Loucy (cell line): Measurements from ENCODE around the gene CORO2B.

ENCODE experiments used
- H2AFZ ChIP-seq: fragments of 200-600 bp; sonication (generic); 2 replicates; pipeline ENCODE4 v1.6.0; 2016; ENCODE audit warnings: antibody characterized with exemption, mild to moderate bottlenecking, low read length, moderate library complexity
- H3F3A ChIP-seq: fragments of 200-600 bp; 2 replicates; pipeline ENCODE4 v1.6.0; 2016; ENCODE audit warnings: antibody characterized with exemption, low read depth, mild to moderate bottlenecking
- H3K27me3 ChIP-seq: fragments of 200-600 bp; sonication (generic); 2 replicates; pipeline ENCODE4 v1.6.1; 2014; ENCODE audit warnings: low read length, mild to moderate bottlenecking; ENCODE audit not compliant: insufficient read depth, poor library complexity, severe bottlenecking
- H3K36me3 ChIP-seq: fragments of 200-600 bp; sonication (generic); 2 replicates; pipeline ENCODE4 v1.6.1; 2016; ENCODE audit warnings: low read length; ENCODE audit not compliant: insufficient read depth
- H3K4me1 ChIP-seq: fragments of 200-600 bp; sonication (generic); 2 replicates; pipeline ENCODE4 v1.5.1; 2014; ENCODE audit warnings: low read length, mild to moderate bottlenecking; ENCODE audit not compliant: insufficient read depth, poor library complexity, severe bottlenecking
- H3K4me2 ChIP-seq: fragments of 200-600 bp; sonication (generic); 2 replicates; pipeline ENCODE4 v1.6.0; 2014; ENCODE audit warnings: antibody characterized with exemption, low read length, low read depth, mild to moderate bottlenecking; ENCODE audit not compliant: poor library complexity, severe bottlenecking
- H3K4me3 ChIP-seq: fragments of 200-600 bp; sonication (generic); 2 replicates; pipeline ENCODE4 v1.5.1; 2014; ENCODE audit warnings: low read length, mild to moderate bottlenecking, mixed read lengths; ENCODE audit not compliant: poor library complexity, severe bottlenecking
- H3K79me2 ChIP-seq: fragments of 200-600 bp; sonication (generic); 2 replicates; pipeline ENCODE4 v1.6.1; 2014; ENCODE audit warnings: low read length; ENCODE audit not compliant: insufficient read depth
- H3K9ac ChIP-seq: fragments of 200-600 bp; sonication (generic); 2 replicates; pipeline ENCODE4 v1.6.0; 2014; ENCODE audit warnings: mild to moderate bottlenecking, low read depth, low read length, moderate library complexity; ENCODE audit not compliant: poor library complexity, severe bottlenecking
- H3K9me2 ChIP-seq: fragments of 200-600 bp; sonication (generic); replicated peaks from 2 replicates; pipeline ENCODE4 v1.6.1; 2016; ENCODE audit warnings: low read depth, low read length, mixed read lengths
- H3K9me3 ChIP-seq: fragments of 200-600 bp; sonication (generic); 2 replicates; pipeline ENCODE4 v1.6.1; 2014; ENCODE audit warnings: mild to moderate bottlenecking, antibody characterized with exemption, low read length, low read depth; ENCODE audit not compliant: insufficient read depth
- H4K20me1 ChIP-seq: fragments of 200-600 bp; sonication (generic); 2 replicates; pipeline ENCODE4 v1.6.0; 2014; ENCODE audit warnings: antibody characterized with exemption, low read length, mild to moderate bottlenecking; ENCODE audit not compliant: insufficient read depth, poor library complexity, severe bottlenecking
- EZH2phosphoT487 ChIP-seq: fragments of 200-600 bp; IDR thresholded peaks from 2 replicates; pipeline ENCODE4 v1.6.1; 2018; ENCODE audit warnings: antibody characterized with exemption, mild to moderate bottlenecking, moderate library complexity, borderline replicate concordance
- TF ChIP-seq, protein P1 (sequence below): fragments of 200-600 bp; sonication (generic); conservative IDR thresholded peaks from 2 replicates; pipeline ENCODE4 v1.5.1; 2014; ENCODE audit warnings: mild to moderate bottlenecking, antibody characterized with exemption, low read length

The CORO2B gene

DNA sequence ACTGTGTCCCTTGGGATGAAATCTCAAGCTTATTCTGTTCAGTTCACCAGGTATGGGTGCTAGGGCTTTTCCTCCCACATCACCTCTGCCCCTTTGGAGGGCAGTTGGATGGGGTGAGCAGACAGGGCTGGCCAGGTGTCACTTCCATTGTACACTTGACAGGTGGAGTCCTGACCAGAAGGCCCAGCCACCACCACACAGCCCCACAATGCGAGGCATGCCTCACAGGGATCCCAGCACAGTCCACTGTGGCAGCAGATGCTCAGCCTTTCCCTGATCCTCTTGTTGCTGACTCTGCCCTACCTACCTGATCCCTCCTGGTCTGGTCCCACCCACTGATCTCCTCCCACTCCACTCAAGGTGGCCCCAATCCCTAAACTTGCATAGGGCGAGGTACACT, 153.7 kb downstream of the CORO2B start:
- no peaks in the 10 kb centered on the region for H3K9me3 ChIP-seq
- no peak overlapping the region for H3K4me3 ChIP-seq
- no peaks in the 10 kb centered on the region for H3K9me2 ChIP-seq
- no peak overlapping the region for H3K9ac ChIP-seq
- no peaks in the 10 kb centered on the region for H3F3A ChIP-seq
- H3K4me1 ChIP-seq = peaks cover 9% of the 10 kb centered on the region
- H3K27me3 ChIP-seq = no peaks in the 10 kb centered on the region
- no peaks in the 10 kb centered on the region for H3K79me2 ChIP-seq
- H3K36me3 ChIP-seq = no peaks in the 10 kb centered on the region
- H3K4me2 ChIP-seq = no peak overlapping the region
- H4K20me1 ChIP-seq = no peaks in the 10 kb centered on the region
- H2AFZ ChIP-seq = no peak overlapping the region
- TF ChIP-seq, protein P1, sequence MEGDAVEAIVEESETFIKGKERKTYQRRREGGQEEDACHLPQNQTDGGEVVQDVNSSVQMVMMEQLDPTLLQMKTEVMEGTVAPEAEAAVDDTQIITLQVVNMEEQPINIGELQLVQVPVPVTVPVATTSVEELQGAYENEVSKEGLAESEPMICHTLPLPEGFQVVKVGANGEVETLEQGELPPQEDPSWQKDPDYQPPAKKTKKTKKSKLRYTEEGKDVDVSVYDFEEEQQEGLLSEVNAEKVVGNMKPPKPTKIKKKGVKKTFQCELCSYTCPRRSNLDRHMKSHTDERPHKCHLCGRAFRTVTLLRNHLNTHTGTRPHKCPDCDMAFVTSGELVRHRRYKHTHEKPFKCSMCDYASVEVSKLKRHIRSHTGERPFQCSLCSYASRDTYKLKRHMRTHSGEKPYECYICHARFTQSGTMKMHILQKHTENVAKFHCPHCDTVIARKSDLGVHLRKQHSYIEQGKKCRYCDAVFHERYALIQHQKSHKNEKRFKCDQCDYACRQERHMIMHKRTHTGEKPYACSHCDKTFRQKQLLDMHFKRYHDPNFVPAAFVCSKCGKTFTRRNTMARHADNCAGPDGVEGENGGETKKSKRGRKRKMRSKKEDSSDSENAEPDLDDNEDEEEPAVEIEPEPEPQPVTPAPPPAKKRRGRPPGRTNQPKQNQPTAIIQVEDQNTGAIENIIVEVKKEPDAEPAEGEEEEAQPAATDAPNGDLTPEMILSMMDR = no peak
- TF ChIP-seq EZH2phosphoT487 = no peak

DNA sequence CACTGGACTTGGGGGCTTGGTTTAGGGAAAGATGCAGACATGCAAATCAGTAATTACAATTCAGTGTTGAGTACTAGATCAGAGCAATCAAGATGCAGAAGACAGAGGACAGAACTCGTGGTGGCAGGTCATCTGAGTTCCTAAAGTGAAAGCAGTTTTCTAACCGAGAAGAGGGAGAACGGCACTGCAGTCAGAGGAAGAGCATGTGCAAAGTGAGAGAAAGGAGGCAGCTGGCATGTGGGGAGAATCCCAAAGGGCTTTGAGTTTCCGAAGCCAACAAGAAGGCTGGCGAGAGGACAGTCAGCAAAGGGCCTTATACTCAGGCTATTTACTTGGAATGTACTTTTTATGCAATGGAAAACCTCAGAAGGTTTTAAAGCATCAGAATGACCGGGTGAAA, 154.9 kb downstream of the CORO2B start:
- Histone ChIP-seq H3K27me3 (no peaks in the 10 kb centered on the region), H3K9me2 (no peaks in the 10 kb centered on the region), H3K79me2 (no peaks in the 10 kb centered on the region), H3K4me1 (peaks cover 9% of the 10 kb centered on the region), H4K20me1 (no peaks in the 10 kb centered on the region), H3K36me3 (no peaks in the 10 kb centered on the region), H3K4me3 (no peak overlapping the region), H3K9me3 (no peaks in the 10 kb centered on the region), H2AFZ (no peak overlapping the region), H3K4me2 (no peak overlapping the region), H3K9ac (no peak overlapping the region), H3F3A (no peaks in the 10 kb centered on the region)
- TF ChIP-seq EZH2phosphoT487 = no peak
- TF ChIP-seq, protein P1 = no peak

DNA sequence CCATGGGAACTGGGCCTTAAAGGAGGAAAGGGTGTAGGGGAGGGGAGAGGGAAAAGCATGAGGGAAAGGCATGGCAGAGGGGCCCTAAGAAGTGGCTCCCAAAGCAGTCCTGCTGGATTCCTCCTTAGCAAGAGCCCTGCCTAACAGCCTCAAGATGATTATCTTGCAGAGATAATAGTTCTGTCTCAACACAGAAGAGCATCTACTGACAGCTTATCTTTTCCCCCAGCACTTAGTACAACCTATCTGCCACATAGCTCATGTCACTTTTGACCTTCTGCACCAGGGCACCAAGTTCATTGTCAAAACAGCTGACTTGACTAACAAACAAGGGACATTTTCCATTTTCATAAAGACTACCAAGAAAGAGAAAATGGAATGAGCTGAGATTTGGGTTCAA, 155.6 kb downstream of the CORO2B start:
- no peaks in the 10 kb centered on the region for H4K20me1 ChIP-seq
- H3K4me1 ChIP-seq = peaks cover 9% of the 10 kb centered on the region
- no peak overlapping the region for H3K9ac ChIP-seq
- H2AFZ ChIP-seq = no peak overlapping the region
- no peaks in the 10 kb centered on the region for H3K9me2 ChIP-seq
- no peaks in the 10 kb centered on the region for H3K79me2 ChIP-seq
- no peak overlapping the region for H3K4me3 ChIP-seq
- peak overlapping the region; percentile 18 for H3K4me2 ChIP-seq
- no peaks in the 10 kb centered on the region for H3F3A ChIP-seq
- no peaks in the 10 kb centered on the region for H3K27me3 ChIP-seq
- no peak for TF ChIP-seq EZH2phosphoT487
- TF ChIP-seq, protein P1 = no peak
- no peaks in the 10 kb centered on the region for H3K36me3 ChIP-seq
- H3K9me3 ChIP-seq = no peaks in the 10 kb centered on the region
